Measurements from ENCODE around the gene TMEM82. TPM values are rescaled to one million over a fixed set of nuclear protein-coding genes. Genes with fewer than 3 reads are reported as not detected.

Gene TMEM82
- total and polyA plus RNA-seq, 2 of the 13 experiments (the other 11 are each of a cell fraction or from before 2014, with no cell fraction given): 0.24 to 0.97 TPM

DNA sequence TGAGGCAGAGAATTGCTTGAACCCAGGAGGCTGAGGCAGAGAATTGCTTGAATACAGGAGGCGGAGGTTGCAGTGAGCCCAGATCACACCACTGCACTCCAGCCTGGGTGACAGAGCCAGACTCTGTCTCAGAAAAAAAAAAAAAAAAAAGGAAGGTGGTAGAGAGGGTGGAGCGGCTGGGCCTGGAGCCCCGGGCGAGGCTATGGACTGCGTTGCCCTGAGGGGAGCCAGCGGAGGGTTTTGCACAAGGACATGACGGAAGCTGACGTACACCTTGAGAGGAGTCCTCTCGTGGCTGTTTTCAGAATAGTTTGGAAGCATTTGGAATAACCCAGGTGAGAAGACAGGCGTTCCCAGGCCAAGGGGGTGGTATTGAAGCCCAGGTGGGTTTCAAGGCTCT is 9.4 kb downstream of the TMEM82 start:
- WGBS (ENCODE audit: low lambda C conversion rate): 13% methylated on average over 10 of the region's 10 CpGs
- H3K4me1 ChIP-seq (ENCODE audit: insufficient read depth, low read length): peaks cover 71% of the 10 kb centered on the region

More for the DNA sequence above, 9.4 kb downstream of the TMEM82 start:
- no peaks in the 10 kb centered on the region for H3K36me3 ChIP-seq (replicated peaks in 1 of 2; ENCODE audit: control insufficient read depth in 1 of 2, insufficient read depth in 2 of 2, low read length in 2 of 2)
- intact Hi-C loops (cut with micrococcal nuclease; ENCODE audit: unreplicated experiment) (no loop called here), in situ Hi-C loops (cut with HindIII; ENCODE audit: extremely low pct_ligation_motif_present, low pct_unique_long_range_greater_than_20kb) (no loop called here)
- no peak for FAIRE-seq
- DNase-seq (ENCODE audit: low spot score): no peak
- H3K27me3 ChIP-seq (ENCODE audit: control insufficient read depth in 1 of 2, insufficient read depth in 2 of 2, low read length in 2 of 2): peaks cover 1 to 31% of the 10 kb centered on the region in 2 experiments
- H3K27ac ChIP-seq (ENCODE audit: extremely low read length, insufficient read depth, low read length): no peak overlapping the region
- peak overlapping the region; percentile 6; the same call in 1 of the 2 replicates for H3K4me2 ChIP-seq (ENCODE audit: low read depth, low read length)
- no TSS peak for BruUV-seq (replicated peaks)
- CTCF ChIA-PET (ENCODE audit: low intra/inter-chr PET ratio, low total read pairs): no interaction called here
- no peak for TF ChIP-seq WIZ (CRISPR knock-in tag; IDR thresholded peaks at IDR 0.05)
- no peak for TF ChIP-seq KAT7 (CRISPR knock-in tag; IDR thresholded peaks at IDR 0.05; ENCODE audit: borderline replicate concordance)
- no peak for TF ChIP-seq POLR2A (IDR thresholded peaks at IDR 0.05; ENCODE audit: insufficient read depth in 1 of 2, low read depth in 2 of 2, low read length in 2 of 2)
- no peak for TF ChIP-seq KLF12 (CRISPR knock-in tag; IDR thresholded peaks at IDR 0.05; ENCODE audit: borderline replicate concordance)
- no peak for TF ChIP-seq ZNF616 (CRISPR knock-in tag; IDR thresholded peaks at IDR 0.05; ENCODE audit: low read depth)
- TF ChIP-seq, protein P1, sequence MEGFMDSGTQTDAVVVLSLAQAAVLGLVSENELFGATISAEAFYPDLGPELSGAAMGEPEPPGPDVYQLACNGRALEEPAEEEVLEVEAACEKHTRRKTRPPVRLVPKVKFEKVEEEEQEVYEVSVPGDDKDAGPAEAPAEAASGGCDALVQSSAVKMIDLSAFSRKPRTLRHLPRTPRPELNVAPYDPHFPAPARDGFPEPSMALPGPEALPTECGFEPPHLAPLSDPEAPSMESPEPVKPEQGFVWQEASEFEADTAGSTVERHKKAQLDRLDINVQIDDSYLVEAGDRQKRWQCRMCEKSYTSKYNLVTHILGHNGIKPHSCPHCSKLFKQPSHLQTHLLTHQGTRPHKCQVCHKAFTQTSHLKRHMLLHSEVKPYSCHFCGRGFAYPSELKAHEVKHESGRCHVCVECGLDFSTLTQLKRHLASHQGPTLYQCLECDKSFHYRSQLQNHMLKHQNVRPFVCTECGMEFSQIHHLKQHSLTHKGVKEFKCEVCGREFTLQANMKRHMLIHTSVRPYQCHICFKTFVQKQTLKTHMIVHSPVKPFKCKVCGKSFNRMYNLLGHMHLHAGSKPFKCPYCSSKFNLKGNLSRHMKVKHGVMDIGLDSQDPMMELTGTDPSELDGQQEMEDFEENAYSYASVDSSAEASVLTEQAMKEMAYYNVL (CRISPR knock-in tag; IDR thresholded peaks at IDR 0.05; ENCODE audit: borderline replicate concordance): no peak
- no peak for TF ChIP-seq ZBTB38 (CRISPR knock-in tag; IDR thresholded peaks at IDR 0.05)
- no peak for TF ChIP-seq ZMYM4 (CRISPR knock-in tag; IDR thresholded peaks at IDR 0.05)
- no peak for TF ChIP-seq TCF12 (IDR thresholded peaks at IDR 0.05)
- TF ChIP-seq TCF12 (CRISPR knock-in tag; IDR thresholded peaks at IDR 0.05): no peak
- no peak for TF ChIP-seq PRPF4 (IDR thresholded peaks at IDR 0.05; ENCODE audit: low read depth, low read length, poor library complexity, severe bottlenecking)
- TF ChIP-seq, protein P2, sequence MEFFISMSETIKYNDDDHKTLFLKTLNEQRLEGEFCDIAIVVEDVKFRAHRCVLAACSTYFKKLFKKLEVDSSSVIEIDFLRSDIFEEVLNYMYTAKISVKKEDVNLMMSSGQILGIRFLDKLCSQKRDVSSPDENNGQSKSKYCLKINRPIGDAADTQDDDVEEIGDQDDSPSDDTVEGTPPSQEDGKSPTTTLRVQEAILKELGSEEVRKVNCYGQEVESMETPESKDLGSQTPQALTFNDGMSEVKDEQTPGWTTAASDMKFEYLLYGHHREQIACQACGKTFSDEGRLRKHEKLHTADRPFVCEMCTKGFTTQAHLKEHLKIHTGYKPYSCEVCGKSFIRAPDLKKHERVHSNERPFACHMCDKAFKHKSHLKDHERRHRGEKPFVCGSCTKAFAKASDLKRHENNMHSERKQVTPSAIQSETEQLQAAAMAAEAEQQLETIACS (CRISPR knock-in tag; IDR thresholded peaks at IDR 0.05): no peak
- no peak for TF ChIP-seq HMG20A (CRISPR knock-in tag; IDR thresholded peaks at IDR 0.05; ENCODE audit: borderline replicate concordance)
- no peak for TF ChIP-seq SRSF1 (optimal IDR thresholded peaks at IDR 0.05; ENCODE audit: low read depth, low read length)
- no peak for TF ChIP-seq ZNF496 (CRISPR knock-in tag; IDR thresholded peaks at IDR 0.05; ENCODE audit: insufficient replicate concordance)
- TF ChIP-seq FOXO1 (CRISPR knock-in tag; IDR thresholded peaks at IDR 0.05): no peak
- H3K79me2 ChIP-seq (ENCODE audit: insufficient read depth, low read length): no peaks in the 10 kb centered on the region
- POLR2A ChIA-PET: interaction anchor here (0.6 to 0.7 kb wide), 2 partner anchors 32 to 285 kb away, joined by 3 to 4 read pairs; no protein-coding TSS in a partner anchor
- H3K9me3 ChIP-seq (ENCODE audit: low read length): no peaks in the 10 kb centered on the region
- H4K20me1 ChIP-seq (ENCODE audit: insufficient read depth, low read length): no peaks in the 10 kb centered on the region
- no peak overlapping the region for H2AFZ ChIP-seq (ENCODE audit: low read length)
- no peak for ATAC-seq
- H3K9ac ChIP-seq (ENCODE audit: insufficient read depth, low read depth, low read length): no peak overlapping the region
- no peak overlapping the region; a peak in 1 of 6 replicates for H3K4me3 ChIP-seq (replicated peaks in 1 of 3; ENCODE audit: insufficient read depth in 1 of 3, low read depth in 2 of 3, low read length in 3 of 3)
